PC-3 (cell line): ENCODE data around the gene SCLY. TPM values are rescaled to one million over a fixed set of nuclear protein-coding genes. Genes with fewer than 3 reads are reported as not detected.

Source experiments
- ATAC-seq: fragments of 200-7000 bp; cut with Tn5 transposase; 2 replicates; pipeline ENCODE4 v1.9.1; 2020; ENCODE audit warnings: mild to moderate bottlenecking, moderate library complexity
- BruUV-seq: library from RNA; stranded (reverse); fragments of 400-500 nt; replicated peaks from 2 replicates; lab custom pipeline; 2021; lab: Mats Ljungman, UMichigan
- CTCF ChIA-PET: fragments of 300-600 bp; sonication (Branson Sonifier 250); formaldehyde crosslinking; loops from one replicate; lab custom pipeline; 2022; ENCODE audit warnings: antibody characterized with exemption; lab: Charles Lee
- POLR2A ChIA-PET: fragments of 300-600 bp; sonication (Branson Sonifier 250); formaldehyde crosslinking; loops from one replicate; lab custom pipeline; 2022; ENCODE audit warnings: antibody characterized with exemption; ENCODE audit not compliant: unreplicated experiment; lab: Charles Lee
- DNase-seq: peaks from one replicate; pipeline ENCODE4 v3.0.0-alpha.2; 2015
- H2AFZ ChIP-seq: fragments of 300-600 bp; sonication (generic); 2 replicates; pipeline ENCODE4 v1.6.0; 2016; ENCODE audit warnings: antibody characterized with exemption, low read length
- H3F3A ChIP-seq: fragments of 300-600 bp; sonication (generic); one replicate; pipeline ENCODE4 v1.6.0; 2017; ENCODE audit warnings: antibody characterized with exemption, low read length, control low read depth, mild to moderate bottlenecking; ENCODE audit not compliant: unreplicated experiment
- H3K27ac ChIP-seq: fragments of 300-600 bp; sonication (generic); 2 replicates; pipeline ENCODE4 v1.5.1; 2016; ENCODE audit warnings: mild to moderate bottlenecking, low read length
- H3K27me3 ChIP-seq: fragments of 300-600 bp; sonication (generic); 2 replicates; pipeline ENCODE4 v1.6.1; 2016; ENCODE audit warnings: low read length, mixed read lengths
- H3K36me3 ChIP-seq: fragments of 300-600 bp; sonication (generic); 2 replicates; pipeline ENCODE4 v1.6.1; 2016; ENCODE audit warnings: low read depth, mixed run types, low read length, mixed read lengths
- H3K4me1 ChIP-seq: fragments of 300-600 bp; sonication (generic); 2 replicates; pipeline ENCODE4 v1.5.1; 2016; ENCODE audit warnings: low read length; ENCODE audit not compliant: insufficient read depth
- H3K4me2 ChIP-seq: fragments of 300-600 bp; sonication (generic); 2 replicates; pipeline ENCODE4 v1.6.0; 2016; ENCODE audit warnings: low read length
- H3K4me3 ChIP-seq: fragments of 300-600 bp; sonication (generic); 2 replicates; pipeline ENCODE4 v1.5.1; 2016; ENCODE audit warnings: mild to moderate bottlenecking, low read length, mixed read lengths
- H3K79me2 ChIP-seq: fragments of 300-600 bp; sonication (generic); 2 replicates; pipeline ENCODE4 v1.6.1; 2017; ENCODE audit warnings: low read length, mixed read lengths
- H3K9ac ChIP-seq: fragments of 300-600 bp; sonication (generic); 2 replicates; pipeline ENCODE4 v1.6.0; 2016; ENCODE audit warnings: mild to moderate bottlenecking, low read length
- H3K9me2 ChIP-seq: fragments of 300-600 bp; sonication (generic); replicated peaks from 2 replicates; pipeline ENCODE4 v1.6.1; 2016; ENCODE audit warnings: mixed run types, low read length, mixed read lengths
- H3K9me3 ChIP-seq: fragments of 300-600 bp; sonication (generic); 2 replicates; pipeline ENCODE4 v1.6.1; 2016; ENCODE audit warnings: low read length, mixed read lengths
- H4K20me1 ChIP-seq: fragments of 300-600 bp; sonication (generic); 2 replicates; pipeline ENCODE4 v1.6.1; 2016; ENCODE audit warnings: low read length, mixed read lengths
- EZH2 ChIP-seq: fragments of 300-600 bp; sonication (generic); IDR thresholded peaks from one replicate; pipeline ENCODE4 v1.6.1; 2017; ENCODE audit warnings: antibody characterized with exemption, mild to moderate bottlenecking, low read length; ENCODE audit not compliant: unreplicated experiment
- EZH2phosphoT487 ChIP-seq: fragments of 300-600 bp; sonication (generic); IDR thresholded peaks from 2 replicates; pipeline ENCODE4 v1.6.1; 2018; ENCODE audit warnings: mild to moderate bottlenecking, antibody characterized with exemption, low read length, borderline replicate concordance
- intact Hi-C: fragments of 100-400 bp; cut with micrococcal nuclease; formaldehyde crosslinking; loops from 2 replicates; pipeline ENCODE4 v1.9.0; 2023
- total RNA-seq: library from RNA; depleted of rRNA; stranded (reverse); fragments of >200 nt; gene quantifications from 2 replicates; pipeline ENCODE4 v1.2.3, GENCODE V29; 2014
- TF ChIP-seq, protein P1 (sequence below): fragments of 300-600 bp; sonication (generic); conservative IDR thresholded peaks from 2 replicates; pipeline ENCODE4 v1.5.1; 2017; ENCODE audit warnings: antibody characterized with exemption, low read depth, mild to moderate bottlenecking, low read length

The SCLY gene
- total RNA-seq, 1 experiment from 2014 or later, result 23.1 TPM

- intact Hi-C loops, result no loop called here
- H3K4me1 ChIP-seq, result no peaks in the 10 kb centered on the region
- no peaks in the 10 kb centered on the region for H3F3A ChIP-seq
- CTCF ChIA-PET, result no interaction called here
- no peaks in the 10 kb centered on the region for H3K9me2 ChIP-seq
- H3K27me3 ChIP-seq, result no peaks in the 10 kb centered on the region
- POLR2A ChIA-PET, result no interaction called here
- H3K9ac ChIP-seq, result no peak overlapping the region
- no peaks in the 10 kb centered on the region for H3K79me2 ChIP-seq
- ATAC-seq (no peak), DNase-seq (no peak)
- H3K27ac ChIP-seq, result no peak overlapping the region
- H3K4me3 ChIP-seq, result no peak overlapping the region
- no peaks in the 10 kb centered on the region for H4K20me1 ChIP-seq
- TF ChIP-seq EZH2 (no peak), EZH2phosphoT487 (no peak)
- TF ChIP-seq, protein P1, sequence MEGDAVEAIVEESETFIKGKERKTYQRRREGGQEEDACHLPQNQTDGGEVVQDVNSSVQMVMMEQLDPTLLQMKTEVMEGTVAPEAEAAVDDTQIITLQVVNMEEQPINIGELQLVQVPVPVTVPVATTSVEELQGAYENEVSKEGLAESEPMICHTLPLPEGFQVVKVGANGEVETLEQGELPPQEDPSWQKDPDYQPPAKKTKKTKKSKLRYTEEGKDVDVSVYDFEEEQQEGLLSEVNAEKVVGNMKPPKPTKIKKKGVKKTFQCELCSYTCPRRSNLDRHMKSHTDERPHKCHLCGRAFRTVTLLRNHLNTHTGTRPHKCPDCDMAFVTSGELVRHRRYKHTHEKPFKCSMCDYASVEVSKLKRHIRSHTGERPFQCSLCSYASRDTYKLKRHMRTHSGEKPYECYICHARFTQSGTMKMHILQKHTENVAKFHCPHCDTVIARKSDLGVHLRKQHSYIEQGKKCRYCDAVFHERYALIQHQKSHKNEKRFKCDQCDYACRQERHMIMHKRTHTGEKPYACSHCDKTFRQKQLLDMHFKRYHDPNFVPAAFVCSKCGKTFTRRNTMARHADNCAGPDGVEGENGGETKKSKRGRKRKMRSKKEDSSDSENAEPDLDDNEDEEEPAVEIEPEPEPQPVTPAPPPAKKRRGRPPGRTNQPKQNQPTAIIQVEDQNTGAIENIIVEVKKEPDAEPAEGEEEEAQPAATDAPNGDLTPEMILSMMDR, result no peak
- BruUV-seq, result no TSS peak
- H2AFZ ChIP-seq, result no peak overlapping the region
- no peaks in the 10 kb centered on the region for H3K36me3 ChIP-seq
- H3K4me2 ChIP-seq, result no peak overlapping the region
- no peaks in the 10 kb centered on the region for H3K9me3 ChIP-seq
Observed at GRCh38 chr2:238129166-238130010, 68.6 kb downstream of the SCLY start.

- CTCF ChIA-PET, result no interaction called here
- no TSS peak for BruUV-seq
Observed at GRCh38 chr2:238130111-238130695, 69.4 kb downstream of the SCLY start.

More at GRCh38 chr2:238130111-238130695, 69.4 kb downstream of the SCLY start:
- Histone ChIP-seq H3K79me2 (no peaks in the 10 kb centered on the region), H3F3A (no peaks in the 10 kb centered on the region), H3K27me3 (no peaks in the 10 kb centered on the region), H3K4me3 (no peak overlapping the region), H3K9me2 (no peaks in the 10 kb centered on the region), H3K4me1 (no peaks in the 10 kb centered on the region), H3K4me2 (no peak overlapping the region), H3K27ac (no peak overlapping the region), H3K9ac (no peak overlapping the region), H3K36me3 (no peaks in the 10 kb centered on the region), H3K9me3 (no peaks in the 10 kb centered on the region), H2AFZ (no peak overlapping the region), H4K20me1 (no peaks in the 10 kb centered on the region)
- ATAC-seq, result no peak
- POLR2A ChIA-PET, result no interaction called here
- intact Hi-C loops, result no loop called here
- TF ChIP-seq EZH2 (no peak), EZH2phosphoT487 (no peak)
- TF ChIP-seq, protein P1, result no peak
- DNase-seq, result no peak
